Vagina (tissue), 2 donors: ENCODE results near the gene NIT1. TPM values are rescaled to one million over a fixed set of nuclear protein-coding genes. Genes with fewer than 3 reads are reported as not detected.

Source experiments
- DNase-seq, 2 donors: peaks; one replicate each; pipeline ENCODE4 v3.0.0-alpha.2; 2017; ENCODE audit errors: extremely low spot score in 2 of 2
- H3K27ac ChIP-seq: fragments of 200-600 bp; sonication (generic); one replicate; pipeline ENCODE4 v1.5.1; 2019
- H3K27me3 ChIP-seq: fragments of 200-600 bp; sonication (generic); one replicate; pipeline ENCODE4 v1.5.1; 2019
- H3K36me3 ChIP-seq, 2 donors: fragments of 200-600 bp; sonication (generic); one replicate each; pipeline ENCODE4 v1.5.1; 2017 to 2019
- H3K4me1 ChIP-seq: fragments of 200-600 bp; sonication (generic); one replicate; pipeline ENCODE4 v1.5.1; 2019
- H3K4me3 ChIP-seq, 2 donors: fragments of 200-600 bp; sonication (generic); 1 replicate in 1 of 2; 2 replicates in 1 of 2; pipeline ENCODE4 v1.5.1; 2016 to 2019
- H3K9me3 ChIP-seq: fragments of 200-600 bp; sonication (generic); one replicate; pipeline ENCODE4 v1.5.1; 2019
- CTCF ChIP-seq, 3 experiments: fragments of 450-650 bp in 2 of 3; fragments of 200-600 bp in 1 of 3; sonication (generic) in 1 of 3; IDR thresholded peaks; one replicate each; pipeline ENCODE4 v1.5.1; 2017 to 2019; ENCODE audit warnings: antibody characterized with exemption in 3 of 3, mild to moderate bottlenecking in 2 of 3, moderate library complexity in 2 of 3
- POLR2A ChIP-seq, 2 donors: fragments of 450-650 bp; IDR thresholded peaks; one replicate each; pipeline ENCODE4 v1.6.1; 2017; ENCODE audit warnings: antibody characterized with exemption in 2 of 2, mild to moderate bottlenecking in 2 of 2, moderate library complexity in 2 of 2
- POLR2AphosphoS5 ChIP-seq, 2 donors: sonication (generic); formaldehyde crosslinking; IDR thresholded peaks; one replicate each; pipeline ENCODE4 v1.9.0; 2017; ENCODE audit warnings: antibody characterized with exemption in 2 of 2, mild to moderate bottlenecking in 2 of 2, low read depth in 1 of 2; ENCODE audit not compliant: insufficient read depth in 1 of 2
- intact Hi-C: fragments of 100-400 bp; cut with DNase I; formaldehyde crosslinking; loops from one replicate; pipeline ENCODE4 v1.15.1; 2023
- small RNA-seq: library from RNA; depleted of rRNA; stranded (forward); fragments of <200 nt; gene quantifications from one replicate; pipeline ENCODE3, GENCODE V24; 2016
- total RNA-seq: library from RNA; depleted of rRNA; stranded (reverse); fragments of >200 nt; gene quantifications from one replicate; pipeline ENCODE4 v1.2.3, GENCODE V29; 2016

Gene NIT1
- total RNA-seq, 1 donor from 2014 or later = 31.7 TPM

GRCh38 chr1:161168906-161169305 is 51.0 kb downstream of the NIT1 start:
- Histone ChIP-seq H3K9me3 (no peaks in the 10 kb centered on the region), H3K27ac (no peak overlapping the region), H3K36me3 (peaks cover 0 to 43% of the 10 kb centered on the region in 2 donors), H3K4me3 (no peak overlapping the region), H3K4me1 (peaks cover 39% of the 10 kb centered on the region), H3K27me3 (no peaks in the 10 kb centered on the region)
- DNase-seq = no peak
- TF ChIP-seq CTCF (IDR thresholded peaks at IDR 0.05) (no peak), POLR2A (IDR thresholded peaks at IDR 0.05) (no peak), POLR2AphosphoS5 (IDR thresholded peaks at IDR 0.05; ENCODE audit: insufficient read depth in 1 of 2, low read depth in 1 of 2) (no peak)
- intact Hi-C loops = no loop called here

Small RNAs within 50 kb of the gene (small RNA-seq; reads per million reads assigned to genes)
- not detected for gene RF01225

Other genes starting within 250 kb of the NIT1 start
- 1.5 TPM for gene ITLN1, start 232.9 kb upstream of the NIT1 start, total RNA-seq
- gene ITLN2, start 163.3 kb upstream of the NIT1 start, total RNA-seq = 2.0 TPM
- gene F11R, start 97.0 kb upstream of the NIT1 start, total RNA-seq = 178 TPM
- 44.7 TPM for gene TSTD1, start 79.1 kb upstream of the NIT1 start, total RNA-seq
- 39.0 TPM for gene USF1, start 72.1 kb upstream of the NIT1 start, total RNA-seq
- gene ARHGAP30, start 48.2 kb upstream of the NIT1 start, total RNA-seq = 14.5 TPM
- 42.7 TPM for gene NECTIN4, start 28.5 kb upstream of the NIT1 start, total RNA-seq
- 9.3 TPM for gene KLHDC9, start 19.7 kb upstream of the NIT1 start, total RNA-seq
- 47.1 TPM for gene PFDN2, start 68 bp upstream of the NIT1 start, total RNA-seq
- gene DEDD, start 14.6 kb downstream of the NIT1 start, total RNA-seq = 42.0 TPM
- gene UFC1, start 35.9 kb downstream of the NIT1 start, total RNA-seq = 61.1 TPM
- 19.4 TPM for gene USP21, start 41.4 kb downstream of the NIT1 start, total RNA-seq
- gene PPOX, start 48.3 kb downstream of the NIT1 start, total RNA-seq = 16.7 TPM
- 16.2 TPM for gene B4GALT3, start 59.4 kb downstream of the NIT1 start, total RNA-seq
- 78.3 TPM for gene ADAMTS4, start 80.9 kb downstream of the NIT1 start, total RNA-seq
- gene NDUFS2, start 84.3 kb downstream of the NIT1 start, total RNA-seq = 104 TPM
- 64.8 TPM for gene FCER1G, start 97.2 kb downstream of the NIT1 start, total RNA-seq
- not detected for gene APOA2, start 105.5 kb downstream of the NIT1 start, total RNA-seq
- gene TOMM40L, start 108.0 kb downstream of the NIT1 start, total RNA-seq = 15.0 TPM
- gene NR1I3, start 120.1 kb downstream of the NIT1 start, total RNA-seq = not detected
- 3.7 TPM for gene PCP4L1, start 140.6 kb downstream of the NIT1 start, total RNA-seq
- gene MPZ, start 191.9 kb downstream of the NIT1 start, total RNA-seq = 3.7 TPM
- 44.9 TPM for gene SDHC, start 196.3 kb downstream of the NIT1 start, total RNA-seq
- gene CFAP126, start 249.8 kb downstream of the NIT1 start, total RNA-seq = not detected